Thyroid gland (tissue), 4 donors: ENCODE measurements around the gene PRLR. TPM values are rescaled to one million over a fixed set of nuclear protein-coding genes. Genes with fewer than 3 reads are reported as not detected.

Source experiments
- DNase-seq, 2 donors: peaks; one replicate each; pipeline ENCODE4 v3.0.0-alpha.2; 2019
- H3K27ac ChIP-seq, 3 donors: fragments of 200-600 bp; sonication (generic); 1 replicate in 2 of 3; 2 replicates in 1 of 3; pipeline ENCODE4 v1.5.1; 2016 to 2019; ENCODE audit warnings: mild to moderate bottlenecking in 1 of 3, moderate library complexity in 1 of 3
- H3K27me3 ChIP-seq: fragments of 200-600 bp; sonication (generic); one replicate; pipeline ENCODE4 v1.5.1; 2019
- H3K36me3 ChIP-seq, 2 donors: fragments of 200-600 bp; sonication (generic); one replicate each; pipeline ENCODE4 v1.5.1; 2016 to 2019
- H3K4me1 ChIP-seq, 2 donors: fragments of 200-600 bp; sonication (generic); one replicate each; pipeline ENCODE4 v1.5.1; 2017 to 2019
- H3K4me3 ChIP-seq, 3 donors: fragments of 200-600 bp; sonication (generic); replicated peaks in 1 of 3; 1 replicate in 2 of 3; 2 replicates in 1 of 3; pipeline ENCODE4 v1.5.1; 2016; ENCODE audit warnings: mild to moderate bottlenecking in 1 of 3
- H3K9me3 ChIP-seq: fragments of 200-600 bp; sonication (generic); one replicate; pipeline ENCODE4 v1.5.1; 2017
- POLR2A ChIP-seq, 2 donors: fragments of 450-650 bp; IDR thresholded peaks; one replicate each; pipeline ENCODE4 v1.6.1; 2017; ENCODE audit warnings: antibody characterized with exemption in 2 of 2, mild to moderate bottlenecking in 2 of 2, moderate library complexity in 1 of 2
- WGBS, 2 donors: methylation state at CpG; one replicate each; pipeline ENCODE4 v1.1.5; 2017; 5-methylcytosine and 5-hydroxymethylcytosine counted together
- intact Hi-C: fragments of 100-400 bp; cut with DNase I; formaldehyde crosslinking; loops from one replicate; pipeline ENCODE4 v1.15.1; 2023
- total RNA-seq, 4 donors: library from RNA; depleted of rRNA; stranded (reverse); fragments of >200 nt; gene quantifications; one replicate each; pipeline ENCODE4 v1.2.3, GENCODE V29; 2016
- TF ChIP-seq, protein P1 (sequence below), 6 experiments: fragments of 200-600 bp in 3 of 6; fragments of 450-650 bp in 3 of 6; sonication (generic) in 3 of 6; IDR thresholded peaks; one replicate each; pipeline ENCODE4 v1.5.1; 2016 to 2019; ENCODE audit warnings: antibody characterized with exemption in 6 of 6, mild to moderate bottlenecking in 2 of 6, inconsistent platforms in 1 of 6, moderate library complexity in 1 of 6

The PRLR gene
- total RNA-seq, 4 donors from 2014 or later: 0.20 to 1.7 (median 0.22) TPM; not detected in 1

DNA sequence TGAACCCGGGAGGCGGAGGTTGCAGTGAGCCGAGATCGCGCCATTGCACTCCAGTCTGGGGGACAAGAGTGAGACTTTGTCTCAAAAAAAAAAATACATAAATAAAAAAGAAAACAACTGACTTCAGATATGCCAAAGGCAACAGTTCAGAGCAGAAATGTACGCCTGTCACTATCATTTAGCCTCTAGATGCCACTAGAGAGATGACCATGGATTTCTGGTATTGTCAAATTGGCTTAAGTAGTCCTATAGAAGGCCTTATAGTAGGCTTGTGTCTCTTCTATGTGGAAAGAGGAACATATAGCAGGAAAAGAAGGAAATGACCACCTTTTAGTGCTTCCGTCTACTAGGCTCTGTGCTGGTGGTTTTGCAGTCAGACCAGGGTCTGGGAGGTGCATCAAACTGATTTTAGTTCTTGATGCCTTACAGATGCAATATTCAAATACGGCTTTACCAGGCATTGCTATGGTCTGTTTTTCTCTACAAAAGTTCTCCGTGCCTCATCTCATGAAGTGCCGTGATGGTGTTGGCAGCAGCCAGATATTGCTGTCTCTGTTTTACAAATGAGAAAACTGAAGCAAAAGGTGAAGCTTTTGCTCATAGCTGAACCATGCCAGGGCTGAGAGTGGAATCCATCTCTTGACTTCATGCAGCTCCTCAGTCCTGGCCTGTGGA is 199.7 kb downstream of the PRLR start:
- Histone ChIP-seq H3K27me3 (no peaks in the 10 kb centered on the region), H3K27ac (no peak overlapping the region), H3K4me1 (no peaks in the 10 kb centered on the region), H3K36me3 (no peaks in the 10 kb centered on the region), H3K9me3 (no peaks in the 10 kb centered on the region), H3K4me3 (no peak overlapping the region)
- WGBS, 2 donors: 76 to 84% methylated on average over 10 of the region's 10 CpGs
- TF ChIP-seq, protein P1, sequence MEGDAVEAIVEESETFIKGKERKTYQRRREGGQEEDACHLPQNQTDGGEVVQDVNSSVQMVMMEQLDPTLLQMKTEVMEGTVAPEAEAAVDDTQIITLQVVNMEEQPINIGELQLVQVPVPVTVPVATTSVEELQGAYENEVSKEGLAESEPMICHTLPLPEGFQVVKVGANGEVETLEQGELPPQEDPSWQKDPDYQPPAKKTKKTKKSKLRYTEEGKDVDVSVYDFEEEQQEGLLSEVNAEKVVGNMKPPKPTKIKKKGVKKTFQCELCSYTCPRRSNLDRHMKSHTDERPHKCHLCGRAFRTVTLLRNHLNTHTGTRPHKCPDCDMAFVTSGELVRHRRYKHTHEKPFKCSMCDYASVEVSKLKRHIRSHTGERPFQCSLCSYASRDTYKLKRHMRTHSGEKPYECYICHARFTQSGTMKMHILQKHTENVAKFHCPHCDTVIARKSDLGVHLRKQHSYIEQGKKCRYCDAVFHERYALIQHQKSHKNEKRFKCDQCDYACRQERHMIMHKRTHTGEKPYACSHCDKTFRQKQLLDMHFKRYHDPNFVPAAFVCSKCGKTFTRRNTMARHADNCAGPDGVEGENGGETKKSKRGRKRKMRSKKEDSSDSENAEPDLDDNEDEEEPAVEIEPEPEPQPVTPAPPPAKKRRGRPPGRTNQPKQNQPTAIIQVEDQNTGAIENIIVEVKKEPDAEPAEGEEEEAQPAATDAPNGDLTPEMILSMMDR (IDR thresholded peaks at IDR 0.05): no peak
- no peak for TF ChIP-seq POLR2A (IDR thresholded peaks at IDR 0.05)
- no peak for DNase-seq
- intact Hi-C loops: no loop called here

DNA sequence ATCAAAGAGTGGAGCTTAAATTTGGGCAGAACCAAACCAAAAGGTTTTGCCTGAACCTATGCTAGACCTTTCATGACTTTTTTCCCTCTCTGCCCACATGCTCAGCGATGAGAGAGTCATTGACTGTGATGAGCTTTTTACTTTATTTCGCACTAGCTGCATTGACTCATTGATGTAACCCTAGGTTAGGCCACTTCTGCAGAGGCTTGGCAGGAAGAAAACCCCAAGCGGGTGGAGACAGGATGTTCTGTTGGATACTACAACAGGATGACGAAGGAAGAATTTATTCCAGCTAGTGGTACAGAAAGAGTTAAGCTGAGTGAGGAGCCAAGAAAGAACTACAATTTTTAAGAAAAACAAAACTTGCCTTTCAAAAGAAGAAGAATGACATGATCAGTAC is 201.0 kb downstream of the PRLR start:
- TF ChIP-seq, protein P1 (IDR thresholded peaks at IDR 0.05): no peak
- TF ChIP-seq POLR2A (IDR thresholded peaks at IDR 0.05): no peak
- Histone ChIP-seq H3K27me3 (no peaks in the 10 kb centered on the region), H3K27ac (no peak overlapping the region), H3K4me3 (no peak overlapping the region), H3K36me3 (no peaks in the 10 kb centered on the region), H3K4me1 (no peaks in the 10 kb centered on the region), H3K9me3 (no peaks in the 10 kb centered on the region)
- intact Hi-C loops: no loop called here
- WGBS, 2 donors: 64 to 66% methylated on average over 3 to 4 of the region's 4 CpGs
- no peak for DNase-seq

DNA sequence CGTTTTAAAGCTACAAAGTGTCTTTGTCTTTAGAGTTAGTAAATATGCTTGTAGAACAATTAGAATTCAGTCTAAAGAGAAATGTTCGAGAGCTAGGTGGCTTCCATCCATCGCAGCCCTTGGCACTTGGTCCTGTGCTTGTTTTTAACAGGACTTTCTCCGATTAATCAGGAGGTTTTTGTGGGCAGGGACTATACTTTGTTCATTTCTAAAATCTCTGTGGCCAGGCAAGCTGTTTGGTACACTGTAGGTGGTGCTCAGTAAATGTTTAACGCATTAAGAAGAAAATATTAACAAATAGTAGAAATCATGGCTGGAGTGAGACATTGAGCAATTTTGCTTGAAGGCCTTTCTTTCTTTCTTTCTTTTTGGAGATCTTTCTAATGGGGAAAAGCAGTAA is 203.3 kb downstream of the PRLR start:
- no peak overlapping the region for H3K27ac ChIP-seq
- 74 to 82% methylated on average over 5 of the region's 5 CpGs for WGBS, 2 donors
- no peak for DNase-seq
- H3K4me3 ChIP-seq: no peak overlapping the region
- no peaks in the 10 kb centered on the region for H3K36me3 ChIP-seq
- H3K9me3 ChIP-seq: no peaks in the 10 kb centered on the region
- TF ChIP-seq, protein P1 (IDR thresholded peaks at IDR 0.05): no peak
- no peak for TF ChIP-seq POLR2A (IDR thresholded peaks at IDR 0.05)
- no peaks in the 10 kb centered on the region for H3K4me1 ChIP-seq
- intact Hi-C loops: no loop called here
- no peaks in the 10 kb centered on the region for H3K27me3 ChIP-seq

DNA sequence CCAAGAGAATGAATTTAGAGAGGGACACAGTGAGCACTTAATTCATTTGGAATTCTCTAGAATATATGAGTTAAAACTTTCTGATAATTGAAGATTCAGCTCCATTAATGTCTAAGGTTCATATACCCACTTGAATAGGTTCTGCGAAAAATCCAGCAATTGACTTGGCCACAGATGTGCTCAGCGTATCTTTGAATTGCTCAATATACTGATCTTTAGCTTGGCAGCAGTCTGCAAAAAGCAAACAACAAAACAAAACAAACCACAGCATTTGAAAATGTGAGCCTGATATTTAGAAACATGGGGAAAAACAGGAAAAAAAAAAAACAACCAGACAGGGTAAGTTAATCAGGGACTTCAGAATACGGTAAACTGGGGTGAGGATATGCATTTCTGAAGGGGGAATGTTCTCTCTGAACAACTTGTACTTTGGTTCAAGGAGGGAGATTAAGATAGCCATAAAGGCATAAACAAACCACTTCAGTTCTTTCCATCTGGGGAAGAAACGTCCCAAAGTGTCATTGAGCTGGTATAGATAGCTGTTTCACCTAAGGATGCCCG is 203.9 kb downstream of the PRLR start:
- no peak for DNase-seq
- H3K27ac ChIP-seq: no peak overlapping the region
- H3K4me1 ChIP-seq: no peaks in the 10 kb centered on the region
- TF ChIP-seq, protein P1 (IDR thresholded peaks at IDR 0.05): no peak
- TF ChIP-seq POLR2A (IDR thresholded peaks at IDR 0.05): no peak
- no peaks in the 10 kb centered on the region for H3K27me3 ChIP-seq
- intact Hi-C loops: no loop called here
- H3K36me3 ChIP-seq: no peaks in the 10 kb centered on the region
- WGBS, 2 donors: 56 to 69% methylated on average over 5 of the region's 5 CpGs
- H3K4me3 ChIP-seq: no peak overlapping the region
- H3K9me3 ChIP-seq: no peaks in the 10 kb centered on the region

DNA sequence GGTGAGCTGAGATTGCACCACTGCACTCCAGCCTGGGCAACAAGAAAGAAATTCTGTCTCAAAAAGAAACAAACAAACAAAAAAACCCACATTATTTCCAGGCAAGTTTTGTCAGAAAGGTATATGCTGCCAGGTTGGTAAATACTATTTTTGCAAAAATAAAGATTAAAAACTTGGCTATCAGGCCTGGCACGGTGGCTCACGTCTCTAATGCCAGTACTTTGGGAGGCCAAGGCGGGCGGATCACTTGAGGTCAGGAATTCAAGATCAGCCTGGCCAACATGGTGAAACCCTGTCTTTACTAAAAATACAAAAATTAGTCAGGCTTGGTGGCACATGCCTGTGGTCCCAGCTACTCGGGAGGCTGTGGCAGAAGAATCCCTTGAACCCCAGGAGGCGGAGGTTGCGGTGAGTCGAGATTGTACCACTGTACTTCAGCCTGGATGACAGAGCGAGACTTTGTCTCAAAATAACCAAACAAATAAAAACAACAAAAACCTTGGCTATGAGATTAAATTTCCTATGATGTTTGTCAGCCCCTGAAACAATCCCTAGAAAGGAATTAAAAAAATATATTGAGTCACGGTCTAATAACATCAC is 205.3 kb downstream of the PRLR start:
- DNase-seq: no peak
- Histone ChIP-seq H3K9me3 (no peaks in the 10 kb centered on the region), H3K27me3 (no peaks in the 10 kb centered on the region), H3K36me3 (no peaks in the 10 kb centered on the region), H3K4me1 (no peaks in the 10 kb centered on the region), H3K27ac (no peak overlapping the region), H3K4me3 (no peak overlapping the region)
- intact Hi-C loops: no loop called here
- WGBS, 2 donors: 85 to 88% methylated on average over 10 of the region's 10 CpGs
- TF ChIP-seq, protein P1 (IDR thresholded peaks at IDR 0.05): no peak
